Kidney (tissue), 14 donors: Measurements from ENCODE around the gene AHCYL2. TPM values are rescaled to one million over a fixed set of nuclear protein-coding genes. Genes with fewer than 3 reads are reported as not detected.

ENCODE experiments used
- DNase-seq, 5 donors: peaks; one replicate each; pipeline ENCODE4 v3.0.0-alpha.2; 2013 to 2020
- FAIRE-seq: peaks from 2 replicates; lab custom pipeline; 2012; peaks lifted over from hg19 to GRCh38; lab: Jason Lieb, UNC
- H3K27ac ChIP-seq, 2 donors: one replicate each; pipeline ENCODE4 v1.7.0; 2013; ENCODE audit warnings: low read depth in 2 of 2, low read length in 2 of 2, inconsistent platforms in 1 of 2
- H3K27me3 ChIP-seq: one replicate; pipeline ENCODE4 v1.7.1; 2013; ENCODE audit warnings: low read length, inconsistent platforms; ENCODE audit not compliant: control insufficient read depth, insufficient read depth
- H3K36me3 ChIP-seq, 3 donors: one replicate each; pipeline versions ENCODE4 v1.7.0 to v1.7.1; 2013; ENCODE audit warnings: low read length in 3 of 3, control low read depth in 1 of 3, inconsistent platforms in 1 of 3; ENCODE audit not compliant: insufficient read depth in 3 of 3, control insufficient read depth in 2 of 3
- H3K4me1 ChIP-seq, 3 donors: one replicate each; pipeline versions ENCODE4 v1.7.0 to v1.7.1; 2013; ENCODE audit warnings: low read length in 3 of 3, inconsistent platforms in 1 of 3, low read depth in 1 of 3; ENCODE audit not compliant: control insufficient read depth in 2 of 3, insufficient read depth in 2 of 3
- H3K4me3 ChIP-seq, 3 donors: one replicate each; pipeline versions ENCODE4 v1.7.0 to v1.8.1; 2013; ENCODE audit warnings: low read length in 3 of 3, control low read depth in 1 of 3, inconsistent platforms in 1 of 3
- H3K9ac ChIP-seq, 3 donors: one replicate each; pipeline versions ENCODE4 v1.7.0 to v1.7.1; 2013; ENCODE audit warnings: low read length in 3 of 3, control low read depth in 1 of 3, inconsistent platforms in 1 of 3
- H3K9me3 ChIP-seq, 3 donors: one replicate each; pipeline versions ENCODE4 v1.7.0 to v1.7.1; 2013; ENCODE audit warnings: low read length in 3 of 3, control low read depth in 1 of 3, inconsistent platforms in 1 of 3; ENCODE audit not compliant: control insufficient read depth in 2 of 3, insufficient read depth in 1 of 3
- intact Hi-C: fragments of 100-400 bp; cut with DNase I; formaldehyde crosslinking; loops from one replicate; pipeline ENCODE4 v1.11.1; 2022
- polyA plus RNA-seq: library from polyadenylated mRNA; stranded (reverse); fragments of 350-450 nt; fragmentation: Illumina TruSeq; extraction: RNeasy Lipid Tissue Mini Kit (QIAGEN cat#74804); gene quantifications from one replicate; pipeline ENCODE4 v1.2.3, GENCODE V29; 2014; ENCODE audit warnings: low read depth, low replicate concordance; ENCODE audit not compliant: insufficient read depth
- total RNA-seq: library from RNA; stranded (reverse); fragmentation: NEBNext Ultra II Directional; extraction: Animal tissue kit (Norgen Biotek cat#: 25700); gene quantifications from one replicate; pipeline ENCODE4 v1.2.1, GENCODE V29; 2021
- TF ChIP-seq, protein P1 (sequence below): IDR thresholded peaks from 3 replicates; pipeline ENCODE4 v1.5.1; 2012; ENCODE audit warnings: mild to moderate bottlenecking, moderate library complexity, borderline replicate concordance; ENCODE audit not compliant: insufficient read depth; ENCODE audit errors: extremely low read depth
- donor health status: control.
- donor health status: control.
- donor health status: control.
- donor health status: control.
- donor health status: control.
- donor health status: DM: yes; HTN: yes; CAD: no.
- donor health status: Normal renal cell carcinoma (clear cell type).

Gene AHCYL2
- total and polyA plus RNA-seq, 2 donors from 2014 or later, result 19.5 to 25.2 TPM

- peaks cover 0 to 4% (median 3%) of the 10 kb centered on the region in 3 donors for H3K4me1 ChIP-seq
- H3K27me3 ChIP-seq, result peaks cover 4% of the 10 kb centered on the region
- intact Hi-C loops, result no loop called here
- no peak overlapping the region for H3K4me3 ChIP-seq
- H3K9me3 ChIP-seq, result no peaks in the 10 kb centered on the region
- no peak overlapping the region for H3K9ac ChIP-seq
- peaks cover 0 to 3% (median 0%) of the 10 kb centered on the region in 3 donors for H3K36me3 ChIP-seq
- no peak overlapping the region for H3K27ac ChIP-seq
- no peak for DNase-seq
- TF ChIP-seq, protein P1, sequence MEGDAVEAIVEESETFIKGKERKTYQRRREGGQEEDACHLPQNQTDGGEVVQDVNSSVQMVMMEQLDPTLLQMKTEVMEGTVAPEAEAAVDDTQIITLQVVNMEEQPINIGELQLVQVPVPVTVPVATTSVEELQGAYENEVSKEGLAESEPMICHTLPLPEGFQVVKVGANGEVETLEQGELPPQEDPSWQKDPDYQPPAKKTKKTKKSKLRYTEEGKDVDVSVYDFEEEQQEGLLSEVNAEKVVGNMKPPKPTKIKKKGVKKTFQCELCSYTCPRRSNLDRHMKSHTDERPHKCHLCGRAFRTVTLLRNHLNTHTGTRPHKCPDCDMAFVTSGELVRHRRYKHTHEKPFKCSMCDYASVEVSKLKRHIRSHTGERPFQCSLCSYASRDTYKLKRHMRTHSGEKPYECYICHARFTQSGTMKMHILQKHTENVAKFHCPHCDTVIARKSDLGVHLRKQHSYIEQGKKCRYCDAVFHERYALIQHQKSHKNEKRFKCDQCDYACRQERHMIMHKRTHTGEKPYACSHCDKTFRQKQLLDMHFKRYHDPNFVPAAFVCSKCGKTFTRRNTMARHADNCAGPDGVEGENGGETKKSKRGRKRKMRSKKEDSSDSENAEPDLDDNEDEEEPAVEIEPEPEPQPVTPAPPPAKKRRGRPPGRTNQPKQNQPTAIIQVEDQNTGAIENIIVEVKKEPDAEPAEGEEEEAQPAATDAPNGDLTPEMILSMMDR, result no peak
- no peak for FAIRE-seq
Observed at GRCh38 chr7:129431911-129432643, 207.2 kb downstream of the AHCYL2 start.

GRCh38 chr7:129433847-129434674 is 209.2 kb downstream of the AHCYL2 start, which contains the start of gene STRIP2:
Gene STRIP2, plus strand, starts transcription at chr7:129434432. Its CDS starts 41 bp downstream, at chr7:129434473.
- DNase-seq, result peak; percentile 92 to 96 (median 94)
- intact Hi-C loops, result no loop called here
- Histone ChIP-seq H3K27ac (no peak within 1 kb of the TSS), H3K36me3 (no peaks in the 10 kb centered on the region), H3K27me3 (peaks cover 4% of the 10 kb centered on the region), H3K4me3 (peak within 1 kb of the TSS; percentile 84 to 87 (median 87)), H3K9ac (peak within 1 kb of the TSS; percentile 49 to 75 (median 74)), H3K4me1 (peaks cover 0 to 4% (median 3%) of the 10 kb centered on the region in 3 donors), H3K9me3 (no peaks in the 10 kb centered on the region)
- TF ChIP-seq, protein P1, result no peak
- no peak for FAIRE-seq

DNA sequence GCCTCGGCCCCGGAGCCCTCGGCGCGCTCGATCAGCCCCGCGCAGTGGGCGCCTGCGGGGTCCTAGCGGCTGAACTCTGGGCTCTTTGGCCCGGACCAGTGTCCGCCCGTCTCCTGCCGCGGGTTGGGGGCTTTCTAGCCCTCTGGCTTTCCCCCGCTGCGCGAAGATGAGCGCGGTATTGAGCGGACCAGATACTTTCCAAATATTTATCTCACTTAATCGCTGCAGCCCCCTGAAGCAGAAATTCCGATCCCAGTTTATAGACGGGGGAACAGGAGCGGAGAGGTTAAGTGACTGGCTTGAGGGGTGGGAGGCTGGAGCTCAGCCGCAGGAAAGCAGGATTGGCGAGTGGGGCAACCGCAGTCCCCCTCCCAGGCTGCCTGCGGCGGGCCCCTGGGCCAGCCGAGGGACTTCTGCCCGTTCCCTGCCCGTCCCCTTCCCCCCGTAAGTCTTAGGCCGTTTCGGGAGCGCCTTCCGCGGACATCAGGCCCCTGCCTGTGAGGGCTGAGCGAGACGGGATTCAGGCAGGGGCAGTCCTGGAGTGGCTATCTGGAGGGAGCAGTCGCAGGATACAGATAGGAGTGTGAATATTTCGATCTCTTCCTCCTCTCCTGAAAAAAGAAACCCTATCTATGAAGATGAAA is 210.0 kb downstream of the AHCYL2 start:
- TF ChIP-seq, protein P1, result no peak
- DNase-seq (peak in 4 of 5 donors; percentile 33 to 73 (median 48)), FAIRE-seq (no peak)

More for the DNA sequence above, 210.0 kb downstream of the AHCYL2 start:
- Histone ChIP-seq H3K9me3 (no peaks in the 10 kb centered on the region), H3K27me3 (peaks cover 4% of the 10 kb centered on the region), H3K9ac (peak overlapping the region; percentile 10 to 56 (median 49)), H3K4me1 (peaks cover 0 to 4% (median 3%) of the 10 kb centered on the region in 3 donors), H3K36me3 (no peaks in the 10 kb centered on the region), H3K4me3 (peak overlapping the region; percentile 32 to 87 (median 71)), H3K27ac (no peak overlapping the region)
- intact Hi-C loops, result no loop called here
